Measurements from ENCODE around the gene GPX3.

The GPX3 gene

DNA sequence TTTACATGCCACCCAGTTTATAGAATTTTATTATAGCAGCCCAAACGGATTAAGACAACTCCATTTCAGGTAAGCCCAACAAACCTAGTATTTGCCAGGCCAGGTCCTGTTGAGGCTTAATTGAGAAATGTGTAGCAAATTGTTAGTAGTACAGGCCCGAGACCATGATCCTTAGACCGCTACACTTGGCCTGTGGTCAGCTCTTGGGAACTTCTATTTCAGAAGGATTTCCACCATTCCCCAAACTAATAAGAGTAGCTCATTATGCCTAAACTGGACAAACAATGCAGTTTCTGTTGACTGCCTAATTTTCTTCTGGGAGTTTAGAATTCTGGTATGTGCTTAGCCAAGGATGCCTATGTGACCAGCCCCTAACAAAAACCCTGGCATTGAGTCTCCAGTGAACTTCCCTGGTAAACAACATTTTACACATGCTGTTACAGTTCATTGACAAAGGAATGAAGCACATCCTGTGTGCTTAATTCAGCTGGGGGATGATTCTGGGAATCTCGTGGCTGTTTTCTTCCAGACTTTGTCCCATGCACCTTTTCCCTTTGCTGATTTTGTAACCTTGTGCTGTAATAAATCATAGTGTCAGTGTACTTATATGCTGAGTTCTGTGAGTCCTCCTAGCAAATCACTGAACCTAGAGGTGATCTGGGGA, 5.6 kb upstream of the GPX3 start:
- DNase-seq (ENCODE audit: low read depth, low spot score) = no peak

- DNase-seq (ENCODE audit: low read depth, low spot score) = no peak
Measured at GRCh38 chr5:151015974-151016587, 4.3 kb upstream of the GPX3 start.

GRCh38 chr5:151016700-151017099, 3.7 kb upstream of the GPX3 start:
- no peak for DNase-seq (ENCODE audit: low read depth, low spot score)

DNA sequence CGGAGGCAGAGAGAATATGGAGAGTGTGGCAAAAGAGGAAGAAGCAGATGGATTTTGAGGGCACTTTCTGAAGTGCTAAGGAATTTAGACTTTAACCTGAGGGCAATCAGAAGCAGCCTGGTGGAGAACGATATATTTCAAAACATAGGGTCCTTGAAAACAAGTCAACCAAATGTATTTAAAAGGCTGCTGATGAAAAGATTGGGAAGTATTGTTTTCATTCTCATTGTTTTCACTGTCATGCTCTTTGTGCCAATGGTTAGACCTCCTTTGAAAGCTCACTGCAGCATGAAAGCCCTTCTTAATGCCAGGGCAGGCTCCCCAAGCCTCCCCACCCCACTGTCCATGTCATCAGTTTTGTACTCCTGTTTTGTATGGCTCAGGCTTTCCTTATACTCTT, 2.5 kb upstream of the GPX3 start:
- no peak for DNase-seq (ENCODE audit: low read depth, low spot score)

DNA sequence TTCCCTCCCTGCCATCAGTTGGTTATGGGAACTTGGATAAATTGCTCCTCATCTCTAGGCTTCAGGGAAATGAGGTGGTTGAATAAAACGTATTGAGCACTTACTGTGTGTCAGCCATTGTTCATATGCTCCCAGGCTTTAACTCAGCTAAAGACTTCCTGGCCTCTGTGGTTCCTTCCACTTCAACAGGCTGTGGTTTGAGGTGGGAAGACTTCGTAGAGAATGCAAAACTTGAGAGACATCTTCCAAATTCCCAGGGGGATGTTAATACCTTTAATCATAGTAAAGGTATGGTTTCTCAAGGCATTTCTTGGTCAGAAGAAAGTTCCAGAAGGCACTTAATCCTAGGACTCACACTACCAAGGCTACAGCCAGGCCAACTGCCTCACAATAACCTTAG, 1.5 kb upstream of the GPX3 start:
- DNase-seq (ENCODE audit: low read depth, low spot score) = no peak

DNA sequence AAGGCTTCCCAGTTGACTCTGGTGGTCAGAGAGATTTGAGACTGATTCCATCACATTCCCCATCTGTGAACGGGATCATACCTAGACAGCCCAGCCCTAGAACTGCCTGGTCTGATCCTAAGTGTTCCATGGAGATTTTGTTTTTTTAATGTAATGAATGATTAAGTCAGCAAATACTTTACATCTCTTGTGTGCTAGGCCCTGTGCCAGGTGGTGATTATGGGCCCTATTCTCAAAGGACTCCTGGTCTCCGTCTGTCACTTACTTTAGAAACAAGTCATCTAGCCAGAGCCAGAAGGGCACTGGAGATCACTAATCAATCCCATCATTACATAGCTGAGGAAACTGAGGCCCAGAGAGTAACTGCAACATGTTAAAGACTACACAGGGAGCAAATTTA, 1.1 kb upstream of the GPX3 start:
- no peak for DNase-seq (ENCODE audit: low read depth, low spot score)

DNA sequence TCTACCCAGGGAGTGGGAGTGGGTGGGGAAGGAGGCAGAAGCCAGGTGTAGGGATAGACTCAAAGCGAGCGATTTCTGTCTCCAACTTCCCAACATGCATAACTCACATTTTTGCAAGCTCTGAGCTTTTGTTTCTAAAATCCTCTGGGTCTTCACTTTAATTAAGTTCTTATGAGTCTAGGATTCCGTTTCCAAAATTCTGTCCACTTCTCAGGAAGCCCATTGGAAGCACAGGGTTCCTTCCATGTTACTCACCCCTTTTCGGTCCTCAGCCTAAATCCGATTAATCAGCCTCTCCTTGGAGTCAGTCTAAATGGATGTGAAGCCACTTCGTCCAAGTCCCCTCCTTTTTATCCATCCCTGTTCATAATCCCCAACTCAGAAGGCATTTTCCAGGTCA, 1.4 kb downstream of the GPX3 start:
- DNase-seq (ENCODE audit: low read depth, low spot score) = no peak

GRCh38 chr5:151022511-151023018, 2.2 kb downstream of the GPX3 start:
- no peak for DNase-seq (ENCODE audit: low read depth, low spot score)

- no peak for DNase-seq (ENCODE audit: low read depth, low spot score)
Measured at GRCh38 chr5:151023047-151023615, 2.7 kb downstream of the GPX3 start.

- no peak for DNase-seq (ENCODE audit: low read depth, low spot score)
Measured at GRCh38 chr5:151023651-151024050, 3.3 kb downstream of the GPX3 start.

- DNase-seq (ENCODE audit: low read depth, low spot score) = no peak
Measured at GRCh38 chr5:151024440-151025249, 4.3 kb downstream of the GPX3 start.

DNA sequence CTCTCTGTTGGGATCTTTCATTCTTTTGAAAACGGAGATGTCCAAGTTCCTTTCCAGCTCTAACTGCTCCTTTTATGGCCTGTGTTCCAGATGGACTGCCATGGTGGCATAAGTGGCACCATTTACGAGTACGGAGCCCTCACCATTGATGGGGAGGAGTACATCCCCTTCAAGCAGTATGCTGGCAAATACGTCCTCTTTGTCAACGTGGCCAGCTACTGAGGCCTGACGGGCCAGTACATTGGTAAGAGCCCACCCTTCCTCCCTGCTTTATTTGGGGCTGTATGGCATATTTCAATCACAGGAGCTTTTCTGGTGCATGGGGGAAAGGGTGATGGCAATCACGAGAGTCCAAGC, 4.8 kb downstream of the GPX3 start:
- DNase-seq (ENCODE audit: low read depth, low spot score) = no peak

GRCh38 chr5:151026088-151026487, 5.7 kb downstream of the GPX3 start:
- DNase-seq (ENCODE audit: low read depth, low spot score) = no peak

DNA sequence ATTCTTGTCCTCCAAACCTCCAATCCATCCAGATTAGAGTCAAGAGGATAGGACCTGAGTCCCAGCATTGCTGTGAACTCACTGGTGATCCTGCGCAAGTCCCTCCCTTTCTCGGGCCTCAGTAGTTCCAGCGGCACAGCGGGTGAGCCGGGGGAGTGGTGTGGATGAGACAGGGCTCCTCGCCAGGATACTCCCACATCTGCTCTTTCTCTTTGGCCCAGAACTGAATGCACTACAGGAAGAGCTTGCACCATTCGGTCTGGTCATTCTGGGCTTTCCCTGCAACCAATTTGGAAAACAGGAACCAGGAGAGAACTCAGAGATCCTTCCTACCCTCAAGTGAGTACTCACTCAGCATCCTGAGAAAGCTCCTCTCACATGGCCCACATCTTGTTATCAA, 6.3 kb downstream of the GPX3 start:
- DNase-seq (ENCODE audit: low read depth, low spot score) = no peak

- no peak for DNase-seq (ENCODE audit: low read depth, low spot score)
Measured at GRCh38 chr5:151027961-151028479, 7.6 kb downstream of the GPX3 start.

- no peak for DNase-seq (ENCODE audit: low read depth, low spot score)
Measured at GRCh38 chr5:151028717-151029116, 8.3 kb downstream of the GPX3 start.

- DNase-seq (ENCODE audit: low read depth, low spot score) = no peak
Measured at GRCh38 chr5:151029179-151030055, 9.0 kb downstream of the GPX3 start.

GRCh38 chr5:151030056-151030336, 9.6 kb downstream of the GPX3 start:
- DNase-seq (ENCODE audit: low read depth, low spot score) = no peak

- no peak for DNase-seq (ENCODE audit: low read depth, low spot score)
Measured at GRCh38 chr5:151030379-151030778, 10.0 kb downstream of the GPX3 start.

- DNase-seq (ENCODE audit: low read depth, low spot score) = no peak
Measured at GRCh38 chr5:151031554-151031953, 11.2 kb downstream of the GPX3 start.

DNA sequence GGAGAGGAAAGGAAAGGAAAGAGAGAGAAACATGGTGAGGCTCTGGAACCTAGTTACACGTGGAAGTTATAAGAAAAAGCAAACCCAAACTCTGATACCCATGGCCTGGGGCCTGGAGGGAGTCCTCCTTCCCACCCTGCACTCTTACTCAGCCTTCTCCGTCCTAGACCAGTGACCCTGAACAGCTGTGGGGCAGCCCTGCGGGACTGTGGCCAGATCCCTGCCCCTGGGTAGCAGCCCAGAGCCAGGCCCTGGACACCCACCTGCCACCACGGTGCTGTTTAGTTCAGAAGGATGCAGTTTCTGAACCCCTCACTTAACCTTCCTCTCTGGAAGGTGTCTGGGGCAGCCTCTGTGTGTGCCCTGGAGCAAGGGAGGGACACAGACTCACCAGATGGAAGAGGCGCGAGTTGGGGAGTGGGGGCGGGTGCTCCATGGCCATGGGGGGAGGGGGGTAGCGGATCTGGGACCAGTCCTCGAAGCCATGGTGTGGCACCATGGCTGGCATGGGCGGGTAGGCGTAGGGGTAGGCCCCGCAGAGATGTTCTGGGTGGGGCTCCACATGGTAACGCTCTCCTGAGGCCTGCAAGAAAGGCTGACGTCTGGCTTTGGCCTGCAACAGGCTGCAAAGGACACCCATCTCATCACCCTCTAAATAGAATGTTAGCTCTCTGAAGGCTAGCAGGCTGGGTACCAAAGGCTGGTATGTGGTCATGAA, 13.0 kb downstream of the GPX3 start:
- no peak for DNase-seq (ENCODE audit: low read depth, low spot score)
